Right lobe of liver (tissue), 4 donors: ENCODE measurements around the gene SNX5.

Experiments
- POLR2A ChIP-seq: fragments of 450-650 bp; IDR thresholded peaks from one replicate; pipeline ENCODE4 v1.6.1; 2017; ENCODE audit warnings: antibody characterized with exemption, mild to moderate bottlenecking
- TF ChIP-seq, protein P1 (sequence below), 4 donors: fragments of 200-600 bp in 3 of 4; fragments of 450-650 bp in 1 of 4; IDR thresholded peaks; one replicate each; pipeline versions ENCODE4 v1.5.1 to v1.8.0; 2016 to 2022; ENCODE audit warnings: antibody characterized with exemption in 4 of 4, mild to moderate bottlenecking in 2 of 4
- donor health status: DM: no; HTN: no; CAD: no.
- donor health status: DM: no; HTN: no; CAD: no.
- donor health status: DM: no; HTN: yes; CAD: no.

GRCh38 chr20:17950670-17951069 lies 17.9 kb downstream of the SNX5 start:
- TF ChIP-seq, protein P1, sequence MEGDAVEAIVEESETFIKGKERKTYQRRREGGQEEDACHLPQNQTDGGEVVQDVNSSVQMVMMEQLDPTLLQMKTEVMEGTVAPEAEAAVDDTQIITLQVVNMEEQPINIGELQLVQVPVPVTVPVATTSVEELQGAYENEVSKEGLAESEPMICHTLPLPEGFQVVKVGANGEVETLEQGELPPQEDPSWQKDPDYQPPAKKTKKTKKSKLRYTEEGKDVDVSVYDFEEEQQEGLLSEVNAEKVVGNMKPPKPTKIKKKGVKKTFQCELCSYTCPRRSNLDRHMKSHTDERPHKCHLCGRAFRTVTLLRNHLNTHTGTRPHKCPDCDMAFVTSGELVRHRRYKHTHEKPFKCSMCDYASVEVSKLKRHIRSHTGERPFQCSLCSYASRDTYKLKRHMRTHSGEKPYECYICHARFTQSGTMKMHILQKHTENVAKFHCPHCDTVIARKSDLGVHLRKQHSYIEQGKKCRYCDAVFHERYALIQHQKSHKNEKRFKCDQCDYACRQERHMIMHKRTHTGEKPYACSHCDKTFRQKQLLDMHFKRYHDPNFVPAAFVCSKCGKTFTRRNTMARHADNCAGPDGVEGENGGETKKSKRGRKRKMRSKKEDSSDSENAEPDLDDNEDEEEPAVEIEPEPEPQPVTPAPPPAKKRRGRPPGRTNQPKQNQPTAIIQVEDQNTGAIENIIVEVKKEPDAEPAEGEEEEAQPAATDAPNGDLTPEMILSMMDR (IDR thresholded peaks at IDR 0.05): no peak
- no peak for TF ChIP-seq POLR2A
